Upper lobe of left lung (tissue), 6 donors: ENCODE data around the gene CLASP1. TPM values are rescaled to one million over a fixed set of nuclear protein-coding genes. Genes with fewer than 3 reads are reported as not detected.
A peak's percentile ranks its signal among the peaks of the same experiment; 100 is the strongest.

Experiments
- ATAC-seq, 2 donors: fragments of 200-7000 bp; cut with Tn5 transposase; one replicate each; pipeline ENCODE4 v1.9.1; 2022; ENCODE audit warnings: mild to moderate bottlenecking in 2 of 2, moderate library complexity in 2 of 2; ENCODE audit not compliant: low FRiP score in 2 of 2
- DNase-seq, 2 donors: peaks; one replicate each; pipeline ENCODE4 v3.0.0-alpha.2; 2019 to 2020
- H3K27ac ChIP-seq, 4 donors: fragments of 200-600 bp; sonication (generic); one replicate each; pipeline ENCODE4 v1.5.1; 2016 to 2019
- H3K27me3 ChIP-seq, 4 donors: fragments of 200-600 bp; sonication (generic); one replicate each; pipeline ENCODE4 v1.5.1; 2017 to 2019
- H3K36me3 ChIP-seq, 4 donors: fragments of 200-600 bp; sonication (generic); one replicate each; pipeline ENCODE4 v1.5.1; 2016 to 2019
- H3K4me1 ChIP-seq, 4 donors: fragments of 200-600 bp; sonication (generic); one replicate each; pipeline ENCODE4 v1.5.1; 2018 to 2019
- H3K4me3 ChIP-seq, 4 donors: fragments of 200-600 bp; sonication (generic); one replicate each; pipeline ENCODE4 v1.5.1; 2017 to 2019; ENCODE audit warnings: mild to moderate bottlenecking in 2 of 4, moderate library complexity in 1 of 4
- H3K9me3 ChIP-seq, 4 donors: fragments of 200-600 bp; sonication (generic); one replicate each; pipeline ENCODE4 v1.5.1; 2018 to 2019
- CTCF ChIP-seq, 6 experiments: fragments of 450-650 bp in 4 of 6; fragments of 200-600 bp in 2 of 6; sonication (generic) in 2 of 6; IDR thresholded peaks; one replicate each; pipeline ENCODE4 v1.5.1; 2016 to 2019; ENCODE audit warnings: antibody characterized with exemption in 6 of 6
- EP300 ChIP-seq, 4 donors: sonication (generic); formaldehyde crosslinking; IDR thresholded peaks; one replicate each; pipeline ENCODE4 v1.5.1; 2017; ENCODE audit warnings: antibody characterized with exemption in 4 of 4, control low read depth in 2 of 4
- POLR2A ChIP-seq, 4 donors: fragments of 450-650 bp; IDR thresholded peaks; one replicate each; pipeline ENCODE4 v1.5.1; 2016 to 2017; ENCODE audit warnings: antibody characterized with exemption in 4 of 4, mild to moderate bottlenecking in 2 of 4
- POLR2AphosphoS5 ChIP-seq, 2 donors: sonication (generic); formaldehyde crosslinking; IDR thresholded peaks; one replicate each; pipeline ENCODE4 v1.5.1; 2017; ENCODE audit warnings: antibody characterized with exemption in 2 of 2
- WGBS, 2 donors: methylation state at CpG; one replicate each; pipeline ENCODE4 v1.1.5; 2017 to 2018; 5-methylcytosine and 5-hydroxymethylcytosine counted together
- total RNA-seq, 6 donors: library from RNA; depleted of rRNA in 4 of 6; stranded (reverse); fragments of >200 nt in 4 of 6; gene quantifications; one replicate each; pipeline versions ENCODE4 v1.1.0 to v1.2.1, GENCODE V29; 2016 to 2021
- donor health status: DM: no; HTN: no; CAD: no; lungs with moderate emphysema.
- donor health status: DM: no; HTN: yes; CAD: no; lungs with severe emphysema.

Gene CLASP1
- total RNA-seq, 6 donors from 2014 or later = 36.3 to 95.3 (median 46.8) TPM

- no peak for TF ChIP-seq POLR2A (IDR thresholded peaks at IDR 0.05)
- no peak for TF ChIP-seq POLR2AphosphoS5 (IDR thresholded peaks at IDR 0.05)
- TF ChIP-seq EP300 (IDR thresholded peaks at IDR 0.05) = no peak
- H3K27me3 ChIP-seq = no peaks in the 10 kb centered on the region
- H3K27ac ChIP-seq = no peak overlapping the region
- peak in 1 of 2 donors; percentile 24 for ATAC-seq
- H3K9me3 ChIP-seq = no peaks in the 10 kb centered on the region
- peaks cover 12 to 61% (median 26%) of the 10 kb centered on the region in 4 donors for H3K36me3 ChIP-seq
- DNase-seq = no peak
- WGBS, 2 donors = 90 to 95% methylated on average over 7 of the region's 7 CpGs
- no peak overlapping the region for H3K4me3 ChIP-seq
- H3K4me1 ChIP-seq = no peaks in the 10 kb centered on the region
These were observed 276.4 kb downstream of the CLASP1 start for GRCh38 chr2:121372721-121373353.

- Histone ChIP-seq H3K4me3 (no peak overlapping the region), H3K27ac (no peak overlapping the region), H3K9me3 (no peaks in the 10 kb centered on the region), H3K36me3 (peaks cover 14 to 61% (median 31%) of the 10 kb centered on the region in 4 donors), H3K27me3 (no peaks in the 10 kb centered on the region), H3K4me1 (no peaks in the 10 kb centered on the region)
- DNase-seq (no peak), ATAC-seq (no peak)
- TF ChIP-seq EP300 (IDR thresholded peaks at IDR 0.05) (no peak), POLR2A (IDR thresholded peaks at IDR 0.05) (no peak), CTCF (IDR thresholded peaks at IDR 0.05) (no peak), POLR2AphosphoS5 (IDR thresholded peaks at IDR 0.05) (no peak)
These were observed 277.2 kb downstream of the CLASP1 start for GRCh38 chr2:121372082-121372481.

- H3K4me3 ChIP-seq = no peak overlapping the region
- no peak for TF ChIP-seq EP300 (IDR thresholded peaks at IDR 0.05)
- no peak for TF ChIP-seq POLR2AphosphoS5 (IDR thresholded peaks at IDR 0.05)
- no peak for TF ChIP-seq CTCF (IDR thresholded peaks at IDR 0.05)
- TF ChIP-seq POLR2A (IDR thresholded peaks at IDR 0.05) = no peak
- H3K9me3 ChIP-seq = no peaks in the 10 kb centered on the region
- H3K27me3 ChIP-seq = no peaks in the 10 kb centered on the region
- peaks cover 15 to 61% (median 26%) of the 10 kb centered on the region in 4 donors for H3K36me3 ChIP-seq
- H3K4me1 ChIP-seq = no peaks in the 10 kb centered on the region
- DNase-seq (no peak), ATAC-seq (no peak)
- H3K27ac ChIP-seq = no peak overlapping the region
These were observed 280.4 kb downstream of the CLASP1 start for GRCh38 chr2:121368836-121369235.

GRCh38 chr2:121368155-121368554, 281.1 kb downstream of the CLASP1 start:
- no peak for ATAC-seq
- TF ChIP-seq EP300 (IDR thresholded peaks at IDR 0.05) = no peak
- peaks cover 15 to 64% (median 28%) of the 10 kb centered on the region in 4 donors for H3K36me3 ChIP-seq

GRCh38 chr2:121367246-121367900, 281.9 kb downstream of the CLASP1 start:
- no peaks in the 10 kb centered on the region for H3K4me1 ChIP-seq
- DNase-seq (peak in 1 of 2 donors; percentile 81), ATAC-seq (no peak)
- H3K4me3 ChIP-seq = no peak overlapping the region
- H3K27me3 ChIP-seq = no peaks in the 10 kb centered on the region
- TF ChIP-seq EP300 (IDR thresholded peaks at IDR 0.05) (no peak), POLR2A (IDR thresholded peaks at IDR 0.05) (no peak), CTCF (IDR thresholded peaks at IDR 0.05) (no peak), POLR2AphosphoS5 (IDR thresholded peaks at IDR 0.05) (no peak)
- WGBS, 2 donors = 95 to 96% methylated on average over 26 of the region's 26 CpGs
- H3K9me3 ChIP-seq = no peaks in the 10 kb centered on the region
- H3K36me3 ChIP-seq = peaks cover 19 to 66% (median 35%) of the 10 kb centered on the region in 4 donors
- H3K27ac ChIP-seq = no peak overlapping the region

More at GRCh38 chr2:121368155-121368554, 281.1 kb downstream of the CLASP1 start:
- Histone ChIP-seq H3K27ac (no peak overlapping the region), H3K4me1 (no peaks in the 10 kb centered on the region), H3K27me3 (no peaks in the 10 kb centered on the region), H3K4me3 (no peak overlapping the region), H3K9me3 (no peaks in the 10 kb centered on the region)
- 96 to 97% methylated on average over 7 of the region's 7 CpGs for WGBS, 2 donors
- no peak for DNase-seq
